ENCODE data around the gene TAF1L.
"Not testable (repeated sequence)": the region's sequence is repeated elsewhere in the genome, so short reads cannot be mapped to it uniquely, and the experiment has no call there.

The TAF1L gene

DNA sequence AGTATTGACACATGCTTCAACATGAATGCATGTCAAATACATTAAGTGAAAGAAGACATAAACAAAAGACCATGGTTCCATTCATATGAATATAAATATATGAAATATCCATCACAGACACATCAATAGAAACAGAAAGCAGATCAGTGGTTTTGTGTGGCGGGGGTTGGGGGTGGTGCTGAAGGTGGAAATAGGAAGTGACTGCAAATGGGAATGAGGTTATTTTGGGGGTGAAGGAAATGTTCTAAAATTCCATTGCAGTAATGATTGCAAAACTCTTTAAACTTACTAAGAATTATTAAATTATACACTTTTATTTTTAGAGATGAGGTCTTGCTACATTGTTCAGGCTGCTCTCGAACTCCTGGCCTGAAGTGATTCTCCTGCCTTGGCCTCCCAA, 28.7 kb downstream of the TAF1L start:
- no peak overlapping the region for H3K4me3 ChIP-seq
- TF ChIP-seq, protein P1, sequence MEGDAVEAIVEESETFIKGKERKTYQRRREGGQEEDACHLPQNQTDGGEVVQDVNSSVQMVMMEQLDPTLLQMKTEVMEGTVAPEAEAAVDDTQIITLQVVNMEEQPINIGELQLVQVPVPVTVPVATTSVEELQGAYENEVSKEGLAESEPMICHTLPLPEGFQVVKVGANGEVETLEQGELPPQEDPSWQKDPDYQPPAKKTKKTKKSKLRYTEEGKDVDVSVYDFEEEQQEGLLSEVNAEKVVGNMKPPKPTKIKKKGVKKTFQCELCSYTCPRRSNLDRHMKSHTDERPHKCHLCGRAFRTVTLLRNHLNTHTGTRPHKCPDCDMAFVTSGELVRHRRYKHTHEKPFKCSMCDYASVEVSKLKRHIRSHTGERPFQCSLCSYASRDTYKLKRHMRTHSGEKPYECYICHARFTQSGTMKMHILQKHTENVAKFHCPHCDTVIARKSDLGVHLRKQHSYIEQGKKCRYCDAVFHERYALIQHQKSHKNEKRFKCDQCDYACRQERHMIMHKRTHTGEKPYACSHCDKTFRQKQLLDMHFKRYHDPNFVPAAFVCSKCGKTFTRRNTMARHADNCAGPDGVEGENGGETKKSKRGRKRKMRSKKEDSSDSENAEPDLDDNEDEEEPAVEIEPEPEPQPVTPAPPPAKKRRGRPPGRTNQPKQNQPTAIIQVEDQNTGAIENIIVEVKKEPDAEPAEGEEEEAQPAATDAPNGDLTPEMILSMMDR (IDR thresholded peaks at IDR 0.05) = no peak

DNA sequence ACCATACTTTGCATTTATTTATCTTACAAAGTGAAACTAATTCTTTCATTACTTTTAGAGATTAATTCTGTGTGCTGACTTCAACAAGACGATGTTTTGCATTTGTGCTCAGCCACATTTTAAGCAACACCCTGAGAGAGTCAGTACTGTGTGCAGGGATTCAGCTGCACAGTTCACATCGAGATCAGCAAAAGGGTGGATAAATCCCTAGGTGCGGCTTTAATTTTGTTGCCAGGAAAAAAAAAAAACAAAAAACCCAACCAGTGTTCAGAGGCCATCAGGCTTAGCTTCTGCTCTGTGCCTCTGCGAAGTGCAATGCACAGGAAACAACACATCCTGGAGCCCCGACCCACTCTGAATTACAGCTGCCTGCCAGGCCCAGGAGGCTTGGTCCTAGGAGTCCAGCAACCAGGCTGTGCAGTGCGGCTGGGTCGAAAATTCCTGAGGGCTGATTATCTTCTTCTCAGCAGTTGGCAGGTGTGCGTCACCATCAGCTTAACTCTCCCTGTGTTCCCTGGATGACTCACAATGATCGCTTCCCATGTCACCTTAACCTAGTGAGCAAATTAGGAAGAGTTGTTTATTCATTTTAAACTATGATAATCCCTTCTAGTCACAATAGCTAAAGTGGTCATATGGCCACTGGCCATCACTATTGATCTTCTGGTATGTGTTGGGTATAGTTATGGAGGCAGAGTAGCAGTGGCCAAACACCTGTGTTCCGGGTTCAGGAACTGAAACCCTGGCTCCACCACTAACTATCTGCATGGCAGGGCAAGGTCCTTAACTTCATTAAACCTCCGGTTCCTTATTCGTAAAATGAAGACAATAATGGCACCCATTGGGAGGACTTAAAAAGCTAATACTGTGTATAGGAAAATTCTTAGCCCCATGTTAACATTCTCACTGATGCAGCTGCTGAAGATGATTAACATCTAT, 31.3 kb downstream of the TAF1L start:
- DNase-seq (ENCODE audit: low spot score) = no peak
- H3K4me3 ChIP-seq = no peak overlapping the region
- TF ChIP-seq, protein P1 (IDR thresholded peaks at IDR 0.05) = no peak

More for the DNA sequence above, 28.7 kb downstream of the TAF1L start:
- H3K27ac ChIP-seq = no peak overlapping the region
- no peak for DNase-seq (ENCODE audit: low spot score)

DNA sequence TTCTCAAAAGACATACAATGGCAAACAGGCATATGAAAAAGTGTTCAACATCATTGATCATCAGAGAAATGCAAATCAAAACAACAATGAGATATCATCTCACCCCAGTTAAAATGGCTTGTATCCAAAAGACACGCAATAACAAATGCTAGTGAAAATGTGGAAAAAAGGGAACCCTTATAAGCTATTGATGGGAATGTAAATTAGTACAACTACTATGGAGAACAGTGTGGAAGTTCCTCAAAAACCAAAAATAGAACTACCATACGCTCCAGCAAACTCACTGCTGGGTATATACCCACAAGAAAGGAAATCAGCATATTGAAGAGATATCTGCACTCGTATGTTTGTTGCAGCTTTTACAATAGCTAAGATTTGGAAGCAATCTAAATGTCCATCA, 36.4 kb downstream of the TAF1L start:
- not testable (repeated sequence) for DNase-seq (ENCODE audit: low spot score); H3K27ac ChIP-seq

More for the DNA sequence above, 31.3 kb downstream of the TAF1L start:
- no peak overlapping the region for H3K27ac ChIP-seq

DNA sequence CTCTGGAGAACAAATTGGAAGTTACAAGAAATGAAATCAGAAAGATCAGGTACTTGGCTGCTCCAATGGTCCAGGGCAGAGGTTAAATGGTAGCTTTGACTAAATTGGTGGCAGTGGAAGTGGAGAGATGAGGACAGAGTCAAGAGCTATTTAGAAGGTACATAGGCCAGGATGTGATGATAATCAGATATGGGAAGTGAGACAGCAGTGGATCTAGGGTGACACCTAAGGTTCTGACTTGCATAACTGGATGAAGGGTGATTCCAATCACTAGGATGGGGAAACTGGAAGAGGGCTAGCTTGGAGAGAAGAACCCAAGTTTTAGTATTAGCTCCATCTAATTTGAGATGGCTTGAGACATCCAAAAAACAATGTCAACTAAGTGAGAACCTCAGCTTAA, 38.5 kb downstream of the TAF1L start:
- no peak overlapping the region for H3K4me3 ChIP-seq
- DNase-seq (ENCODE audit: low spot score) = no peak
- TF ChIP-seq, protein P1 (IDR thresholded peaks at IDR 0.05) = no peak
- H3K27ac ChIP-seq = no peak overlapping the region

More for the DNA sequence above, 36.4 kb downstream of the TAF1L start:
- H3K4me3 ChIP-seq = not testable (repeated sequence)

DNA sequence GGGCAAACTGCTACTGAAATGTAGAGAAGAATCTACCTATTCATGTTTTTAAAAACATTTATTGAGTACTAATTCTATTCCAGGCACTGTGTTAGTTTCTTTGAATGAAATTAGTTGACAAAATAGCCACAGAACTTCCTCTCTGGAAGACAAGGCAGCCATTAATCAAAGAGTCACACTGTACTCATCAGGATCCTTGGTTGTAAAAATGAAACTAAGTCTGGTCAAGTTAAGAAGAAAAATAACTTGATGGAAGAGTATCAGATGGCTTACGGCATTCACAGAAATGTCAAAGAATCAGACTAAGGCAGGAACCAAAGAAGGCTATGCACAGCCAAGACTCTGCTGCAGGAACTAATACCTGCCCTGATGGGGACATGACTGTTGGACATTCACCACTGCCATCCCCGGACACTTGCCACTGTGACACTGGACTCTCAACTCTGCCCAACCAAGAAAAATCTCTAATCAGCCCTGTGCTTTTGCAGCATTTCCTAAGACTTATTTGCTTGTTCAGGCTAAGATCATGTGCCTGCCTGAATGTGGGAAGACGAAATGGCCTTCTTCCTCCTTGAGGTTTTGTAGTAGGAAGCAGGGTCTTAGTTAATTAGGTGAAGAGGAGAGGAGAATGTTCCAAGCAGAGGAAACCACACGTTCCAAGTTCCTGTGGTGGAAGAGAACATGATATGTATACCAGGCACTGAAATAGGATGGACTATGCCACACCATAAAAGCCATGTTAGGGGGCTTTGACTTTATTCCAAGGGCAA, 39.2 kb downstream of the TAF1L start:
- Histone ChIP-seq H3K4me3 (no peak overlapping the region), H3K27ac (no peak overlapping the region)
- TF ChIP-seq, protein P1 (IDR thresholded peaks at IDR 0.05) = no peak
- no peak for DNase-seq (ENCODE audit: low spot score)

DNA sequence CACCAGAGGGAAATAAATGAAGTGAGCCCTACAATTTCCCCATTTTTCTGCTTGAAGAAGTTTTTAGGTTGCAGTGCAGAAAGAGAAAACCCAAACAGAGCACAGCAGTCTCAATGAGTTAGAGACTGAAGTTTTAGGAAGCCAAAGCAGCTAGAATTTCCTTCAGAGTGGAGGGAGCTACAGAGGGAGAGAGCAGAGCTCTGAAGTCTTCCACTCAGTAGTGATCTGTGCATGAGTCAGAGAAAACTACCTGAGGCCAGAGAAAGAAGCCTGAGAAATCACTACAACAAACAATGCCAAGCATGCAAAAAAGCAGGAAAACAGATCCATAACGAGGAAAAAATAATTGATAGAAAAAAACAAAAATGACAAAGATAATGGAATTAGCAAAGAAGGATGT, 44.6 kb downstream of the TAF1L start:
- TF ChIP-seq, protein P1 (IDR thresholded peaks at IDR 0.05) = no peak
- DNase-seq (ENCODE audit: low spot score) = no peak
- H3K27ac ChIP-seq = no peak overlapping the region
- no peak overlapping the region for H3K4me3 ChIP-seq

DNA sequence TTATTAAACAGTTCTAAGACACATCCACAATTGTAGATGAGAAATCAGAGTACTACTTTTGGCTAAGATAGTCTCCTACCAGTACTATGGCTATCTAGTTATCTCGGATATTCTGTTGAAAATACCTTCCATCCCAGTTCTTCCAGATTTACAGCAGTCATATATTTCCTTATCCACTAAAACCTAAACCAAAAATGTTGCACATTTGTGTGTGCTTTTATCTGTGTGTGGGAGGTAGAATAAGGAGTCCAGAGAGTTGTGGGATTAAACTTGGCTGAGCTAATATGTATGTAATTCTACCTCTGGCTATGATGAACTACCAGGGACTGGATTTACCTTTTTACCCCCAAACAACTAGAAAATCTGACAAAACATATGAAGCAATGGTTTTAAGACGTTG, 45.0 kb downstream of the TAF1L start:
- DNase-seq (ENCODE audit: low spot score) = no peak
- TF ChIP-seq, protein P1 (IDR thresholded peaks at IDR 0.05) = no peak
- no peak overlapping the region for H3K4me3 ChIP-seq
- H3K27ac ChIP-seq = no peak overlapping the region
